ENCODE data around the gene TARM1.

Gene TARM1

GRCh38 chr19:54029930-54030490 is 51.2 kb downstream of the TARM1 start:
- DNase-seq, result peak; percentile 68 to 73

- DNase-seq, result no peak
Observed at GRCh38 chr19:54029301-54029700, 51.9 kb downstream of the TARM1 start.

DNA sequence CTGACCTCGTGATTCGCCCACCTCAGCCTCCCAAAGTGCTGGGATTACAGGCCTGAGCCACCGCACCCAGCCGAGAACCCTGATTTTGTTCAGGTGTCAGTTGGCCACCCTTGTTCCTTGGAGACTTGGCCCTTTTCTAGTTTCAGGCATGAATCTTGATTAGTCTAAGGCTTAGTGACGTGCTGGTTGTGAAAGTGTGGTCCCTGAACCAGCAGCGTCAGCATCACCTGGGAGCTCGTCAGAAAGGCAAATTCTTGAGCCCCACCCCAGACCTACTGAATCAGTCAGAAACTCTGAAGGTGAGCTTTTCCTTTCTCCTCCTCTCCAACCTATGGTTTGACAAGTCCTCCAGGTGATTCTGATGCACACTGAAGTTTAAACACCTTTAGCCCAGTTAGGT is 54.5 kb downstream of the TARM1 start:
- no peak for DNase-seq

- DNase-seq, result no peak
Observed at GRCh38 chr19:54024660-54025059, 56.5 kb downstream of the TARM1 start.

- DNase-seq, result no peak
Observed at GRCh38 chr19:54023191-54023590, 58.0 kb downstream of the TARM1 start.

GRCh38 chr19:54021932-54022331 is 59.2 kb downstream of the TARM1 start:
- no peak for DNase-seq

- DNase-seq, result no peak
Observed at GRCh38 chr19:54021363-54021762, 59.8 kb downstream of the TARM1 start.
